Stimulated activated CD8-positive, alpha-beta memory T cell treated with anti-CD3 and anti-CD28 coated beads, Interleukin-7, amount 100 ng/mL, for 1 hour (primary cell): ENCODE measurements around the gene ZNF770.
A peak's percentile ranks its signal among the peaks of the same experiment; 100 is the strongest.

ENCODE experiments used
- DNase-seq, 2 donors: peaks; one replicate each; pipeline ENCODE4 v3.0.0-alpha.2; 2020; ENCODE audit warnings: low read depth in 2 of 2

ZNF770 gene, protein sequence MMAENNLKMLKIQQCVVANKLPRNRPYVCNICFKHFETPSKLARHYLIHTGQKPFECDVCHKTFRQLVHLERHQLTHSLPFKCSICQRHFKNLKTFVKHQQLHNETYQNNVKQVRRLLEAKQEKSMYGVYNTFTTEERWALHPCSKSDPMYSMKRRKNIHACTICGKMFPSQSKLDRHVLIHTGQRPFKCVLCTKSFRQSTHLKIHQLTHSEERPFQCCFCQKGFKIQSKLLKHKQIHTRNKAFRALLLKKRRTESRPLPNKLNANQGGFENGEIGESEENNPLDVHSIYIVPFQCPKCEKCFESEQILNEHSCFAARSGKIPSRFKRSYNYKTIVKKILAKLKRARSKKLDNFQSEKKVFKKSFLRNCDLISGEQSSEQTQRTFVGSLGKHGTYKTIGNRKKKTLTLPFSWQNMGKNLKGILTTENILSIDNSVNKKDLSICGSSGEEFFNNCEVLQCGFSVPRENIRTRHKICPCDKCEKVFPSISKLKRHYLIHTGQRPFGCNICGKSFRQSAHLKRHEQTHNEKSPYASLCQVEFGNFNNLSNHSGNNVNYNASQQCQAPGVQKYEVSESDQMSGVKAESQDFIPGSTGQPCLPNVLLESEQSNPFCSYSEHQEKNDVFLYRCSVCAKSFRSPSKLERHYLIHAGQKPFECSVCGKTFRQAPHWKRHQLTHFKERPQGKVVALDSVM

DNA sequence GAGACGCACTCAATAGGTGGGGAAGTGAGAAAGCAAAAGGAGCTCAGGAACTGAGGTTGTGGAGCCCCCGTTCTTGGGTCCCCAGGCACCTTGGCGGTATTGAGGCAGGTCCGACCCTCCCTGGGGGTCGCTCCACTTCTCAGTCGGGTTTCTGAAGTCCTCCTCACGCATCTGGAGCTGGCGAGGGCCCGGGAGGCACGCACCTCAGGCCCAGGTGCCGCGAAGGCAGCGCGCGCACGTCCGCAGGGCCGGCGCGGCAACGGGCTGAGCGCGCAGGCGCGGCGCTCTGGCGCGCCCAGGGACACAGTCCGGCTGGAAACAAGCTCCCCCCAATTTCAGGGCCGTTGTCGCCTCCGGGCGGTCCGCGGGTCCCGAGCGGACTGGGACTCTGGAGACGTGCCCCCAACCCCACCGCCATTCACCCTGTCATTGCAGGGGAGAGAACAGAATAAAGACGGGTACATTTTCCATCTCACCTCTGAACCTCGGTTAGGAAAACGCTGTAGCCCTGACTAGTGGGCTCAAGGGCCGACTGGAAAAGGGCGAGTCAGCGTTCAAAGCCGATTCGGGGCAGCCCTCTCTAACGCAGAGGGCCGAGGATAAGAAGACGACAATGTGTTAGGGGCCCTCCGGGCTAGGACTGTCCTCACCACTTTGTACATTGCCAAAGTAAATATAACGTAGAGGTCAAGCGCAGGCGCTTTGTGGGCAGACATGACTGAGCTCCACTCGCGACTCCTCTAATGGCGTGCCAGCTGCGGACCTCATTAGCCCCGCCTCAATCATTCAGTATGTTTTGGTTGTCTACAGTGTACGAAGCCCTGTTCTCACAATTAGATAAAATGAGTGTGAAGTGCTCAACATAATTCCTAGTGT, at the start of gene ZNF770:
Gene ZNF770, minus strand, starts transcription at position 261 of the 876 bp plus-strand sequence. CDS start 4,853 bp downstream, outside the sequence.
- DNase-seq: peak; percentile 70 to 72

DNA sequence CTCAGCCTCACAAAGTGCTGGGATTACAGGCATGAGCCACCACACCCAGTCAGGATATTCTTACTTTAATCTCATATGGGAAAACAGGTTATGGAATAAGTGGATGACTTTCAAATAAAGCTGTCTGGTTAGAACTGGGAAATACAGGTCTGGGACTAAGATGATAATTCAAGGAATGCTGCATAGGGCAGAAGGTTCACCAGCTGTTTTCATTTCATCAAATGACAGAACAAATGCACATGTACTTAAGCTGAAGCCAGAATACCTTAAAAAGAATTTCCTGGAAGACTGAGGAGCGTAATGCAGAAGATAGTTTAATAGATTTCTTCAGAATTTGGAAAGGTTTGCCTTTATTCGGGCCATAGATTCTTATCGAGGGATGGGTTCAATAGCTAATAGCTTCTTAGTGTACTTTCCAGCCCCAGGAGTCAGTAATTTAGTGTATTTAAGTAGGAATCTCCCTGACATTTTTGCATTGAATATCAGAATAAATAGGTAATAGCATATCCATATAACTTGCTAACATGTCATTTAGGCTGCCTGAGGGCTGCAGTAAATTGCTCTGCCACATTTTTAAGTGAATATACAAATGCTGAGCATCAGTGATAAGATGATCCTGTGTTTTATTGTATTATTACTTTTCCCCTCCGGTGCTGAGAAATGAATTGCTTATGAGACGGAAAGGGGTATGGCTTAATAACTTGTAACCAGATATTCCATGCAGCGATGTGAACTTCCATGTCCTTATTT, 40.3 kb upstream of the ZNF770 start:
- DNase-seq: no peak

DNA sequence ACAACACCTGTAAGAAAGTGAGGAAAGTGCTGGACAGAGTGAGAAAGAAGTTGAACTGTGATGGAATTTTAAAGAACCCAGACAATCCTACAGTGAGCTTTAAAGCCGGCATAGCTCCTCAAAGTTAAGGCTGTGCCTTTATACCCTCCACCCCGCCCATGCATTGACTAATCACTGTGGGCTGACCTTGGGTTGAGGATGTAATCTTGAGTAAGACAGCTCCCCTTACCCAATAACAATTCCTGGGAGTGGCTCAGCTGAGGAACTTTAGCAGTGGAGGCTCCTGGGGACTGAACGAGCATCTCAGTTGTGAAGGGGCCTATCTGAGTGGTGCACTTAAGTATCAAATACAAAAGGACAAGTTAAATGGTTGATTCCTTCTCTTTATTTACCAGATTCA, 35.7 kb upstream of the ZNF770 start:
- no peak for DNase-seq

DNA sequence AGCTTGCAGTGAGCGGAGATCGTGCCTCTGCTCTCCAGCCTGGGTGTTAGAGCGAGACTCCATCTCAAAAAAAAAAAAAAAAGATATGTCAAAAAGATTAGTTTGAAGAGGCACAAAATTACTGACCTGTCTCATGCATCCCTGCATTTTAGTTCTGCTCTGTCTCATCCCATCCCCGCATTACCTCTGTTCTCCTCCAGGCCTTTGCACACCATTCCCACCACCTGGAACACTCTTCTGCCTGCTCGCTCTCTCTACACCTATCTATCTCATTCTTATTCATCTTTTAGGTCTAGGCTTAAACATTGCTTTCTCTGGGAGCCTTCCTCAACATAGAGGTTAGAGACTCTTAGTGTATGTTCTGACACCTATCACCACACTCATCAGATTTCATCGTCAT, 32.9 kb upstream of the ZNF770 start:
- DNase-seq: no peak

DNA sequence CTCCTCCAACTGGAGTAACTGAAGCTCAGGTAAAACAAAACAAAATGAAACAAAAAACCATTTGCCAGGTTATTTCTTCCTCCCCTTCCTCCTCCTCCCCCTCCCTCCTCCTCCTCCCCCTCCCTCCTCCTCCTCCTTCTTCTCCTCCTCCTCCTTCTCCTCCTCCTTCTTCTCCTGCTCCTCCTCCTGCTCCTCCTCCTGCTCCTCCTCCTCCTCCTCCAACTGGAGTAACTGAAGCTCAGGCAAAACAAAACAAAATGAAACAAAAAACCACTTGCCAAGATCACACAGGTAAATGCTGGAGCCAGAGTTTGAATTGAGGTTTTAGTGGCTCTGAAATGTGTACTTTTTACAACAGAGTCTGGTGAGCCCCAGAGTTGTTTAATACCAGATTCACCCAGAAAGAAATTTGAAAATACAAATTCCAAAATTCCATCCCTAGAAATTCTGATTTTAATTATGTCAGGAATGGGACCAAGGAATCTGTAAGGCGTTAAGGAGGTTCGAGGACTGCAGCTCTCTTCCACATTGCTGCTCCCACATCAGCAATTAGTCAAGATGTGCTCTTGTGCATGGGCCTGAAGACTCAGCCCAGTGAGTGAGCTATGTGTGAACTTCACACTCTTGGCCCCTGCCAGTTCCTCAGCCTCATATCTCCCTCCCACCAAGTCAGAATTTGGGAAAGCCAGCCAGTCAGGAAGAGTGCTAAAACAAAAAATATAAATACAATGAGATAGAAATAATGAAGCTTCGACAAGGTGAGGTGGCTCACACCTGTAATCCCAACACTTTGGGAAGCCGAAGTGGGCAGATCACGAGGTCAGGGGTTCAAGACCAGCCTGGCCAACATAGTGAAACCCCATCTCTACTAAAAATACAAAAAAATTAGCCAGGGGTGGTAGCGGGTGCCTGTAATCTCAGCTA, 31.6 kb upstream of the ZNF770 start:
- DNase-seq: no peak

DNA sequence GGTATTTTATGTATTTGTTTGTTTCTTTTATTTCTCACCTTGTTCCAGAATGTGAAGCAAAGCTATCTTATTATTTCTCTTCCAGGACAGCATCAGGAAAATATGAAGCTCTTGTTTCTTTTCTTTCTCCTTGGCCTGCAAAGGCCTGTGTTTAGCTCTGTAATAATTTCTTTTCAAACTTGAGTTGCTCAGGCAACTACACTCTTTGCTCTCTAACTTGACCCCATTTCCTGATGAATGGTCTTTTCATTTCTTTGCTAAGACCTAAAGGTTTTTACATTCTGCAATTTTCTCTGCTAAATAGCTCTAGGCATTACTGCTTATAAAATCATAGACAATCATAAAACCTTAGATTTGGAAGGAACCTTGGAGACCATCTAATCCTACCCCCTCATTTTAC, 26.2 kb upstream of the ZNF770 start:
- no peak for DNase-seq

DNA sequence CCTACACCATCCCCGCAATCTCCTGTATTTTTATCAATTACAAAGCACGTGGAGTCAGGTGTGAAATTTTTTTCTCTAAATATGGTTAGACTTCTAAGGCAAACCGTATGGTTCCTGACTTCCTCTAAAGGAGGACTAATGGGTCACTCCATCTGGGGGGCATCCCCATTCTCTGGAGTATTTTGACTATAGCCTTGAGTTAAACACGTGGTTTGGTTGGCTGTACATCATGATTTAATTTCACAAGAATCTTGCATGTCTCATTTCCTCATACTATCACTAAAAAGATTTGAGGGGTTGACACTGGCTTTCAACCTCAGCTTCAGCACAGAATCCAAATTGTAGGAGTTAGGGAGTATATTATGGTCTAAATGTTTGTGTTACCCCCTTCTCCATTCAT, 25.3 kb upstream of the ZNF770 start:
- DNase-seq: no peak

DNA sequence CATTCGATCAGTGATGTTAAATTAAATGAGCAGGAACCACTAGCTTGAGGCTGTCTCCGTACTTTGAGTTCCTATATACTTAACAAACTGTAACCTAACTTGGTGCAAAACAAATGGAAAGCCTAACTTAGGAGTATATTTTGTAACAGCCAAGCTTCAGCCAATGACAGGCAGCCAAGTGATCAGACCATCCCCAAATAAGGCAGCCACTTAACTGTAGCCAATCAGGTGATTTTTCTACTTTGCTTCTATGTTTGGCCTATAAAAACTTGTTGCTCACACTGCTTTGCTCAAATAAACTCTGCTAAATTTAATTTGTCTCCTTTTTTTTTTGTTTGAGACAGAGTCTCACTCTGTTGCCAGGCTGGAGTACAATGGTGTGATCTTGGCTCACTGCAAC, 19.3 kb upstream of the ZNF770 start:
- DNase-seq: no peak

DNA sequence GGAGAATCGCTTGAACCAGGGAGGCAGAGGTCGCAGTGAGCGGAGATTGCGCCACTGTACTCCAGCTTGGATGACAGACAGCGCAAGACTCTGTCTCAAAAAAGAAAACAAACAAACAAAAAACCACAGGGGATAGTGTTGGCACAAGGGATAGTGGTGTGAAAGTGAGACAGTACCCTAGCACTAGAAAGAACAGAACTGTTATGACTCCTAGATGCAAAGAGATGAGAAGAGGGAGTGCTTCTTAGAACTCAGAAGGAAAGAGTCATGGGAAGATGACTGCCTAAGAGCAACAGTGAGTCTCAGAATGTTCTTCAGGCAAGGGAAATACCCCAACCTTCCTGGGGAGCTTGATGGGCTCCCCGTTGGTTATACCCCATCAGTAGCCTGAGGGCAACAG, 17.8 kb upstream of the ZNF770 start:
- no peak for DNase-seq

DNA sequence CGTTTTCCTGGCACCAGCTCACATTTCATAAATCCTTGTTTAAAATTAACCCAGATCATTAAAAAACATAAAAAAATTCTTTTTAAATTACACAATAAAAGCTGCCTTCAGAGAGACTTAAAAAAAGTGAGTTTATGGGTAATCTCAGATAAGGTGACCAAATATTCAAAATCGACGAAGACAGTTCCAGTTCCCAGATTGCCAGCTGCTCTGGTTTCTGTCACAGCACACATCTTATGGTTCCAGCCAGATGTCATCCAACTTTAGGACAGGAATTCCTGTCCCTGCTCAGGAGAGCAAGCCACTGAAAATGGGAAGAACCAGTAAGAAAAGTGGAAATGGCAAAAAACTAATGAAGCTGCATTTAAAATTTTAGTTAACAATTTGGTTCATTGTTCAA, 15.8 kb upstream of the ZNF770 start:
- DNase-seq: no peak

DNA sequence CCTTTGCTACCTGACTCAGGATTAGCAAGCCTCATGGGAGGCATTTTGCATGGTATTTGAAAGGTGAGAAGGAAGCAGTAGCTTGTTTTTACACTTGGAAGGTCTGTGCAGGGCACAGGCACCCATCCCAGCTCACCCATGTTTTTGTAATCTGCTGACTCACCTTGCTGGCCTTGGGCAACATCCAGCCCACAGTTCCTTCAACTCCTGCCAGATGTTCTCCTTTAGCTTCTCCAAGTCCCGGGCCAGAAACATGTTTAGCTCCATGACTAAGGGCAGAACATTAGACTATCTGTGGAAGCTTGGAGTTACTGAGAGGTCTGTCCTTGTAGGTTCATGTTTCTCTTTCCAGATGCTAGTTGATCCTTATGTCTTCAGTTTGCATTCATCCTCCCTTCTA, 12.4 kb upstream of the ZNF770 start:
- DNase-seq: no peak

DNA sequence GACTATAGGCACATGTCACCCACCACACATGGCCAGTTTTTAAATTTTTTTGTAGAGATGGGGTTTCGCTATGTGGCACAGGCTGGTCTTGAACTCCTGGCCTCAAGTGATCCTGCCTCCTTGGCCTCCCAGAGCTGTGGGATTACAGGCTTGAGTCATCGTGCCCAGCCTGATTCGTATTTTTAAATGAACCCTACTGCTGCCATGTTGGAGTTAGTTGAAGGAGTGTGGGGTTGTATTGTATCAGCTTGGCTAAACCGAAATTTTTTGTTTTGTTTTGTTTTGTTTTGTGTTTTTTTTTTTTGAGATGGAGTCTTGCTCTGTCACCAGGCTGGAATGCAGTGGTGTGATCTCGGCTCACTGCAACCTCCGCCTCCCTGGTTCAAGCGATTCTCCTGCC, 11.8 kb upstream of the ZNF770 start:
- no peak for DNase-seq

DNA sequence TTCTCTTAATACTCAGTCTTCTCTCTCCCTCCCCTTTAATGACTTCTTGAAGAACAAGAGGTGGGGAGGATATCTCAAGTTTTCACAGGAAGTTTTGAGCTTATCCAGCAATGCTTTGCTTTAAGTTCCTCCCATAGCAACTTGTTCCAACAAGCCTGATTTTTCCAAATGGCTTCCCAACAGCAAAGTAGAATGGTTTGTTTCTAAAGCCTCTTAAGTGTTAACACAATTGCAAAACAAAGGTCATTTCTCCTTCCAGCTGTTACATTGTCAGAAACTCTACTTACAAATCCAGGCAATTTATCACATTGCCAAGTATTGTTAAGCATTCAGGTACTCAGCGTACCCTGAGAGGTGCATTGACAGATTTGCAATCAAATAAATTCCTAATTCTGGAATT, 6.8 kb upstream of the ZNF770 start:
- no peak for DNase-seq

DNA sequence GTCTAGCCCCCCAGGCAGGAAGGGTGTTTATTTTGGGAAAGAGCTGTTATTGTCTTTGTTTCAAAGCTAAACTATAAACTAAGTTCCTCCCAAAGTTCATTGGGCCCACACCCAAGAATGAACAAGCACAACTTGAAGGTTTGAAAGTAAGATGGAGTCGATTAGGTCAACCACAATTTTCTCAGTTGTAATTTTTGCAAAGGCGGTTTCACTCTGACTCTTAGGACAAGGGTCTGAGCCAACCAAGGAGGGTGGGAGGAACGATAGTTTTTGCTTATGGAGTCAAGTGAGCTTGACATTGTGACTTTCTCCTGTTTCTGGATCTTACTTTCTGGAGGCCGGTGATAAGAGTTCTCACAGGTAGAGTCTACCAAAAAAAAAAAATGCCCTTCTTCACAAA, 5.8 kb upstream of the ZNF770 start:
- no peak for DNase-seq

DNA sequence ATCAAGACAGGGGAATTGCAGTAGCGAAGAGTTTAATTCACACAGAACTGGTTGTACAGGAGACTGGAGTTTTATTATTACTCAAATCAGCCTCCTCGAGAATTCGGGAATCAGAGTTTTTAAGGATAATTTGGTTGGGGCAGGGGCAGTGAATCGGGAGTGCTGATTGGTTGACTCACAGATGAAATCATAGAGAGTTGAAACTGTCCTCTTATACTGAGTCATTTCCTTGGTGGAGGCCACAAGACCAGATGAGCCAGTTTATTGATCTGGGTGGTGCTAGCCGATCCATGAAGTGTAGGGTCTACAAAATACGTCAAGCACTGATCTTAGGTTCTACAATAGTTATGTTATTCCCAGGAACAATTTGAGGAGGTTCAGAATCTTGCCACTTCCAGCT, 5.3 kb upstream of the ZNF770 start:
- no peak for DNase-seq

DNA sequence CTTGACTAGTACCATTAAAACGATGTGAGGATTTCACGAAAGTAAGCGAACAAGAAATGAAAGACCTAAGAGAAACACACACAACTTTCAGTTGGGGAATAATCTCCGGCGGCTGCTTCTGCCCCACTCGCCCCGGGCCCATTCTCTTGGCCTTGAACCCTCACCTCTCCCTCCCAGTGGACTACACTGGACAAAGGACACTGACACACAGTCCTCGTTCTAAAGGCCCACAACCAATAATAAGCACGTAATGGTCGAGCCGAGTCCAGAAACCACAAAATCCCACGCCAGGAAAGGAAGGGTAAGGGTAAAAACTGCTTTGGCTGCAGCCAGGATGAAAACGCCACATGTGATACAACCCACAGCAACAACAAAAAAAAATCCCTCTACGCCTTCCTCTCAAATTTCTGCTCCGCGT, 469 bp downstream of the ZNF770 start:
- no peak for DNase-seq

DNA sequence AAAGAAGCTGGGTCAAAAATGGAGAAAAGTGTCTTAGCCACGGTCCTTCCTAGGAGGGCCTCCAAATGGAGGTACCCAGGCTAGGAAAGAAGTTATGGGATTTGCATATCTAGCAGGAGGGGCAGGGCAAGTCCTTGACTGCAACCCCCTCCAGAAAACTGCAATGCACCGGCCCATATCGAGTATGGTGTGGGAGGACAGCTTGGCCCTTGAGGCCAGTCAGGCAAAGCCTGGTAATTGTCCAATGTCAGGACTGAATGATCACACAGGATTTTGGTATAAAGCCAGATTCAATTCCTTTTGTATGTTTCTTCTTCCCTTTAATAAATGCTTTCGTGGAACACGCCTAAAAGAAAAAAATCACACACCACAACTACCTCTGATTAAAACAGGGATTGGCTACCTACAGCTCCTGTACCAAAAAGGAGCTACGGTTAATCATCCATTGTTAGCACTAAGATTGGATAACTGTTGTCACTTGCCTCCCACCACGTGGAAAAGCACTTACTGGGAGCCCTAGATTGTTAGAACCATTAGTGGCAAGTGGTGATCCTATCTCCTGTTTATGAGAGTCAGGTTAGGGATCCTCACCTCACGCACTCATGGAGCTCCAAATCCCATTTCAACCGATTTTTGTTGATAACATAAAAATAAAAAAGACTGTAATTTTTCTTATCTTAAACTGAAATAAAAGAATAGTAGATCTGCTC, 1.2 kb downstream of the ZNF770 start:
- no peak for DNase-seq

DNA sequence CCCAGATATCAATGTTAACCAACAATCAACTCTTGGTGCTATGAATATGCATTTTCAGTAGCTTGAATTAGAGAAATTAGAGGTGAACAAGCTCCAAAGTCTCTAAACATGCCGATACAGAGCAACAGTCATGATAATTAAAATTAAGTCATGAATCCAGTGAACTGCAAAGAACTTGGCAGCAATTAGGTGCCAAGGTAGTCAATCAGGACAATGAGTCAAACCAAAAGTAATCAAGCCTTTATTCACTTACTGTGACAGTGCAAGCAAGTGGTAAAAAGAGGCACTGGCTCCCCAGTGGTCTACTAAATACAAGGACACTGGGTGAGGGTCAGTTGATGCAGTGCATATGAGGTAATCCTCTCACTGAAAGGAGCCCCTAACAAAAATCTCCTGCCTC, 1.8 kb downstream of the ZNF770 start:
- DNase-seq: no peak

DNA sequence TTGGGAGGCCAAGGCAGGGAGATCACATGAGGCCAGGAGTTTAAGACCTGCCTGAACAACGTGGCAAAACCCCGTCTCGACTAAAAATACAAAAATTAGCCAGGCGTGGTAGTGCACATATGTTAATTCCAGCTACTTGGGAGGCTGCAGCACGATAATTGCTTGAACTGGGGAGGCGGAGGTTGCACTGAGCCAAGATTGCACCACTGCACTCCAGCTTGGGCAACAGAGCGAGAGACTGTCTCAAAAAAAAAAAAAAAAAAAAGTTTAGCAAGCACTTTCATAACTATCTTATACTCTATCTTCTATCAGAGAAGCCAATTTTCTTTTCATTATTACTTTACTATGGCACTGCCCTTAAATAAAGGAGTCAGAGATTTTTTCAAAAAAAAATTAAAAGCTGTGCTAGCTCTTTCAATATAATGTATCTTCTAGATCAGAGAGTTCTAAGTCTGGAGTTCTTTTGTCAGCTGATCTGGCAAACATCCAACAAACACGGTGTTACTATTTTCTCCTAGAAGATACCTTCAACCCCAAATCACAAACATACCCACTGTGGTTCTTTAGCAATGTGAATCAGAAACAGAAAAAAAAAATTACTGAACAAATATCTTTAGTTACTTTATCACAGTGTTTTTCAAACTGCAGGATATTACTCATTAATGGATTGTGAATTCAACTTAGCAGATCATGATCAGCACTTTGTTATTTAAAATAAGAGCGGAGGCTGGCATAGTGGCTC, 3.0 kb downstream of the ZNF770 start:
- DNase-seq: no peak
